Fibroblast of peridontal ligament (primary cell): Measurements from ENCODE around the gene KMT2C.
"Not testable (repeated sequence)": the region's sequence is repeated elsewhere in the genome, so short reads cannot be mapped to it uniquely, and the experiment has no call there.

Source experiments
- DNase-seq: peaks from one replicate; pipeline ENCODE4 v3.0.0-alpha.2; 2010; ENCODE audit errors: extremely low read depth

The KMT2C gene

GRCh38 chr7:152362128-152362926, 73.5 kb downstream of the KMT2C start:
- no peak for DNase-seq

- DNase-seq, result no peak
Measured at GRCh38 chr7:152355474-152356057, 80.2 kb downstream of the KMT2C start.

- peak; percentile 31 for DNase-seq
Measured at GRCh38 chr7:152354061-152354460, 81.7 kb downstream of the KMT2C start.

GRCh38 chr7:152353281-152353680, 82.5 kb downstream of the KMT2C start:
- DNase-seq, result not testable (repeated sequence)

- DNase-seq, result not testable (repeated sequence)
Measured at GRCh38 chr7:152351747-152352146, 84.1 kb downstream of the KMT2C start.

GRCh38 chr7:152351168-152351567, 84.6 kb downstream of the KMT2C start:
- no peak for DNase-seq

- DNase-seq, result no peak
Measured at GRCh38 chr7:152347888-152348287, 87.9 kb downstream of the KMT2C start.

- DNase-seq, result no peak
Measured at GRCh38 chr7:152344253-152344652, 91.5 kb downstream of the KMT2C start.

- DNase-seq, result no peak
Measured at GRCh38 chr7:152342796-152343195, 93.0 kb downstream of the KMT2C start.

GRCh38 chr7:152341914-152342236, 93.9 kb downstream of the KMT2C start:
- DNase-seq, result no peak

GRCh38 chr7:152341039-152341913, 94.5 kb downstream of the KMT2C start:
- peak; percentile 75 for DNase-seq

- DNase-seq, result no peak
Measured at GRCh38 chr7:152340161-152340560, 95.6 kb downstream of the KMT2C start.

- peak; percentile 30 for DNase-seq
Measured at GRCh38 chr7:152338561-152338960, 97.2 kb downstream of the KMT2C start.

- DNase-seq, result peak; percentile 72
Measured at GRCh38 chr7:152336754-152337368, 98.9 kb downstream of the KMT2C start.

GRCh38 chr7:152335900-152336571, 99.8 kb downstream of the KMT2C start:
- peak; percentile 46 for DNase-seq

- no peak for DNase-seq
Measured at GRCh38 chr7:152333134-152333533, 102.7 kb downstream of the KMT2C start.

- peak; percentile 65 for DNase-seq
Measured at GRCh38 chr7:152330827-152331226, 105.0 kb downstream of the KMT2C start.

GRCh38 chr7:152329469-152329868, 106.3 kb downstream of the KMT2C start:
- DNase-seq, result no peak

GRCh38 chr7:152328234-152328633, 107.6 kb downstream of the KMT2C start:
- no peak for DNase-seq

GRCh38 chr7:152315845-152316244, 120.0 kb downstream of the KMT2C start:
- no peak for DNase-seq

GRCh38 chr7:152313831-152314604, 121.8 kb downstream of the KMT2C start:
- peak; percentile 77 for DNase-seq
